GM19238 (cell line): ENCODE results near the gene MBIP.
"Not testable (repeated sequence)": the region's sequence is repeated elsewhere in the genome, so short reads cannot be mapped to it uniquely, and the experiment has no call there.

ENCODE experiments used
- DNase-seq: peaks from one replicate; pipeline ENCODE4 v3.0.0; 2011; ENCODE audit warnings: low spot score; ENCODE audit not compliant: insufficient read length

Gene MBIP, protein sequence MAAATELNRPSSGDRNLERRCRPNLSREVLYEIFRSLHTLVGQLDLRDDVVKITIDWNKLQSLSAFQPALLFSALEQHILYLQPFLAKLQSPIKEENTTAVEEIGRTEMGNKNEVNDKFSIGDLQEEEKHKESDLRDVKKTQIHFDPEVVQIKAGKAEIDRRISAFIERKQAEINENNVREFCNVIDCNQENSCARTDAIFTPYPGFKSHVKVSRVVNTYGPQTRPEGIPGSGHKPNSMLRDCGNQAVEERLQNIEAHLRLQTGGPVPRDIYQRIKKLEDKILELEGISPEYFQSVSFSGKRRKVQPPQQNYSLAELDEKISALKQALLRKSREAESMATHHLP

DNA sequence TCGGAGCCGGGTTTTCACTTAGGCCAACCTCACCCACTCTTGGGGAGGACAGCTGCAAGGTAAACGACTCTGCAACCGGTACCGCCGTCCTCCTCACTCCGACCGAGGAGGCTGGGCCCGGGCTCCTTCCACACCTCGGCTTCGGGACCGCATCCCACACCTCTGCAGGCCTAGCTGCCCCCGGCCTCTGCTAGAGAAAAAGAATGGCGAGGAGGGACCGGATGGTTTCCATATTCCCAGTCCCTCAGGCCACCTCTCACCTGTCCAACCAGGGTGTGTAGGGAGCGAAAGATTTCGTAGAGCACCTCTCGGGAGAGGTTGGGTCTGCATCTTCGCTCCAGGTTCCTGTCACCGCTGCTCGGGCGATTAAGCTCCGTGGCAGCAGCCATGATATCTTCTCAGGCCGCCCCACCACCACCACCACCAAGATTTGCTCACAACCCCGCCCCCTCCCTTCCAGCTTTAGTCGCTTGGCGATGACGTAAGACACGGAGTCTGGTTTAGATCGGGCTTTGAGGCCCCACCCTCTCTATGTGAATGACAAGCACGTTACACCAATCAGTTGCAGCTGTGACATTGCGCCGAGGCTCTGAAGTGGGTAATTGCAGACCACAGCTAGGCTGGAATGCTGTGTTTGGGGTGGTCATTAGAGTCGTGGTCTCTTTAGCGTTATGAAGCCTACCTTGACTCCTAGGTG lies at the start of gene MBIP:
MBIP (minus strand) TSS at position 438 of the 697 bp plus-strand sequence; CDS start at position 389, 49 bp downstream.
- DNase-seq: peak; percentile 81

DNA sequence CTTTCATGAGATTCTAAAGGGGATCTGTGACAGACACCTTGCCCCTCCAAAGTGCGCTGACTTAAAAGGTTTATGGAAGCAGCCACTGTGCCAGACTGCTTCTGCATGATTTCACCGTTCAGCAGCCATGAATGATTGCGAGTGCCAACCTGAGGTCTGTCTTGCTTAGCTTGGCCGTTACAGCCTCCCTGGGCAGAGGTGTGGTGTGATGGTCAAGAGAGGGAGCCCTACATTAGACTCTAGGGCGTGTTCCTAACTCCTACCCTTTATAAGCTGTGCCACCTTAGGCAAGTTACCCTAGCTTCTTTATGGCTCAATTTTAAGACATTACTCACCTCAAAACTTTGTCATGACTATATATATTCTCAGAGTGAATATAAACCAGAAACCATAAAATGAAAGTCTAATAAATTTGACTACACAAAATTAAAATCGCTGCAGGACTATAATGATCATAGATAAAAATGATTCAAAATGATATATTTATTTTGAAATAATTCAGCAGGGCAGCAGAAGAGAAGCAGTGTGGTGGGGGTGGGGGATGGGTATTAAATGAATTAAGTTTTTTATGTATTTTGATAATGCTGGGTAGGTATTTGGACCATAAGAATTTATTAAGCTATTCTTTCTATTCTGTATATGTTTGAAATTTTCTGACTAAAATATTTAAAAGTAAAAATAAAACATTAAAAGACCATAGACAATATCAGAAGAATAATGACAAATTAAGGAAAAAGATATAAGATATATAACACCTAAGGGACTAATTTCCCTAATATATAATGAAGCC lies 47.7 kb upstream of the MBIP start:
- DNase-seq: no peak

DNA sequence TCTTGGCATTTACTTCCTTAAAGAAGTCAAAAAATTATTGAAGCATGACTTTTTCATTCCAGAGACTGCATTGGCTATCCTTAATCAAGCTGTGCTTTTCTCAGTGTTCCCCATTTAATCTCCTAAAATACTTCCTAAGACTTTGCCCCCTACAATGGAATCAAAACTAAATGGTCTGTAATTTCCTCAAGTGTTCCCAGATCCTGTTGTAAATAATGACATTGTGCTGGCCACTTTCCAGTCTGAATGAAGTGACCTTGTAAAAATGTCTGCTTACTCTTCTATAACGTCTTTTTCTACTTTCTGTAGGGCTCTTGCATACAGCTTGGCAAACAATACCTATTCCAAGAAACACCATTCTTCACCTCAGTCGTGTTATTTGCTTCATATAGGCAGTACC lies 45.3 kb upstream of the MBIP start:
- DNase-seq: no peak

DNA sequence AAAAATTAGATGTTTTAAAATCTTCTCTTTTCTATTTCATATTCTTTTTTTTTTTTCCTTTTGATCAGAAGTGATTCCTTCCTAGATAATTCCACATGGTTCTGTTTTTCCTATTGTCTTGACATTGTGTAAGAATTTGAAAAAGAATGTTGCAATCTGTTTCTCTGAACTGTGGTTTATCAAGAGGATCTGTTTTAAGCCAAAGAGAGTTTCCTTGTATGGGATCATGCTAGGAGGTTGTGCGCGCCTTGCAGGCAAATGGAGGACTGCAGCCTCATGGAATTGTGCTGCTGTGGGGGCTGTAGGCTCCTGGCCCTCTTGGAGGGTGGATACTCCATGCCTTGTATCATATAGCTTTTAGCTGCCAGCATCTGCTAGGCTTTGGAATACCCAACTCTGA lies 43.3 kb upstream of the MBIP start:
- no peak for DNase-seq

DNA sequence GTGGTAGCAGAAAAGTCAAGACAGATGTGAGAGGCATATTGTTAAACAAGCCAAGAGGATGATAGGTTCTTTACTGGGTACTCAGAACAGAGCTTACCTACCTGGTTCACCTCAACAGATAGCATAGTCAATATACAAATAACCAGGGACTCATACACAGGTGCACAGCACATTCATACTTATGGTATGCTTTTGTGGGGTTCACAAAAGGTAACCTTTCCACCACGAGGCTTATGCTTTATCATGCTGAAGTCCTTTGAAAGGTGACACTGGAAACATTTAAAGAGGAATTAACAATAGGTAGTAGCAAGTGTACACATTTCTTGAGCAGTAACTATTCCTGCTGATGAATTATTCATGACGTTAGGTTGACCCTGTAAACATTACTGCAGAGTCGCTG lies 42.2 kb upstream of the MBIP start:
- no peak for DNase-seq

DNA sequence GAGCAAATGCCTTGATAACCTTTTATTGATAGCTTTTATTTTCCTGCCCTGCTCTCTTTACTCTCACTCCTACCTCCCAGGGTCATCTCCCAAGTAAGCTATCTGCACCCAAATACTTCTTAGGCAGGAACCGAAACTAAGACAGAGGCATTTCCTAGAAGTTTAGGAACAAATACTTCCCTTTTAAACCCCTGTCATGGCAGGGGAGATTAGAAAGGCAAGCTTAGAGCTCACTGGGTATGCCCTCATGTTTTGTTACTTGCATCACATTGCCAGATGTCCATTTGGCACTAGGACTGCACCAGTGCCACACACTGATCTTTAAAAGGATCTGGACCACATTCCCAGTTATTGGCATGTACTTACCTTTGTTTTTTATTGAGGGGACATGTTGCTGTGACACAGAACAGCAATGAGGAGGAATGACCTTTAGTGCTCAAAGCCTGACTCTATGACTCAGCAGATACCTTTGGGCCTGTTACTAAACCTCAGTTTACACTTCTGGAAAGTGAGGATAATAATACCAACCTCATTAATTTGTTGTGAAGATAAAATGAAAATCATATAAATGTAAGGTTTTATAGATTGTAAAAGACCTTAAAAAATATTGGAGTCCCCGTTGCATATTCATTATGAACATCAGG lies 40.9 kb upstream of the MBIP start:
- no peak for DNase-seq

DNA sequence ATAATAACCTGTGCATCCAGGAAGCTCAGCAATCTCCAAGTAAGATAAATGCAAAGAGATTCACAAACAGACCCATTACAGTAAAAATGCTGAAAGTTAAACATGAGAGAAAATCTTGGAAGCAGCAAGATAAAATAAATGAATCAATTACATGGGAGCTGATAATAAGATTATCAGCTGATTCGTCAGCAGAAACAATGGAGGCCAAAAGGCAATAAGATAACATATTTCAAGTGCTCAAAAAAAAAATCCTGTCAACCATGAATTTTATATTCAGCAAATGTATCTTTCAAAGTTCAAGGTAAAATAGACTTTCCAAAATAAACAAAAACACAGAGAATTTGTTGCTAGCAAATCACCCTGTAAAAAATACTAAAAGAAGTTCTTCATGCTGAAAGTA lies 36.4 kb upstream of the MBIP start:
- no peak for DNase-seq

DNA sequence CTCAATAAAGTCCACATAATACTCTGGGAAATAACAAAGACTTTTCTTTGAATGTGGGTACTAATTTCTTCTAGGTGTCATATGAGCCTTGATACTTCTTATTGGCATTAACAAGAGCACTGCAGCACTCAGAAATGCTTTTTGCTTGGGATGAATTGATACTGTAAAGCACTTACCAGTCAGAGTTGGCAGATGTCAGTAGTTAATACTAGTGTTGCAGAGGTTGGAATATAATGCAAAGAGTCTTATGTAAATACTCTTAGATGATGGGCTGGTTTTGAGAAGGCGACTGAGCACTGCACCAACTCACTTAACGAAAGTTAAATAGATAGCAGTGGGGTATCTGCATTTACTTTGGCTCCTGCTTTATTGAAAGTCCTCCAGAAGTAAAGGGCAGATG lies 25.6 kb upstream of the MBIP start:
- DNase-seq: no peak

DNA sequence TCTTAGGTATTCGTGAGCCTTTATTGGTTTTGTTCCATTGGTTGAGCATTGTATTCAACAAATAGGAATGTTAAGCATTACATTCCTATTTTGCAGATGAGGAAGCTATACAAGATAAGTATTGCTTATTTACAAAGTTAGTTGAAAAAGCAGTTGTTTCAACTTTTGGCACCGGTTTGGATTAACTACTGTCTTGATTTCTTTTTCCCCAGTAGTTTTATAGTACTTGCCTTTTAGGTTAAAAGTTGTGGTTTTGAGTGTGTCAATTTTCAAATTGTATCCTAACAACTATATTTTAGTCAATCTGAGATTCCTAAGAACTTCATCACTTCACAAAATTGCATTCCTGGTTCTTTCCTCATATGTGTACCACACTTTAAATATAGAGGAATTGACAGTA lies 23.8 kb upstream of the MBIP start:
- no peak for DNase-seq

DNA sequence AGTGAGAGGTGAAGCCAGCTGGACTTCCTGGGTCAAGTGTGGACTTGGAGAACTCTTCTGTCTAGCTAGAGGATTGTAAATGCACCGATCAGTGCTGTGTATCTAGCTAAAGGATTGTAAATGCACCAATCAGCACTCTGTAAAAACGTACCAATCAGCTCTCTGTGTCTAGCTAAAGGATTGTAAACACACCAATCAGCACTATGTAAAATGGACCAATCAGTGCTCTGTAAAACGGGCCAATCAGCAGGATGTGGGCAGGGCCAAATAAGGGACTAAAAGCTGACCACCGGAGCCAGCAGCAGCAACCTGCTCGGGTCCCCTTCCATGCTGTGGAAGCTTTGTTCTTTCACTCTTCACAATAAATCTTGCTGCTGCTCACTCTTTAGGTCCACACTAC lies 21.4 kb upstream of the MBIP start:
- not testable (repeated sequence) for DNase-seq

DNA sequence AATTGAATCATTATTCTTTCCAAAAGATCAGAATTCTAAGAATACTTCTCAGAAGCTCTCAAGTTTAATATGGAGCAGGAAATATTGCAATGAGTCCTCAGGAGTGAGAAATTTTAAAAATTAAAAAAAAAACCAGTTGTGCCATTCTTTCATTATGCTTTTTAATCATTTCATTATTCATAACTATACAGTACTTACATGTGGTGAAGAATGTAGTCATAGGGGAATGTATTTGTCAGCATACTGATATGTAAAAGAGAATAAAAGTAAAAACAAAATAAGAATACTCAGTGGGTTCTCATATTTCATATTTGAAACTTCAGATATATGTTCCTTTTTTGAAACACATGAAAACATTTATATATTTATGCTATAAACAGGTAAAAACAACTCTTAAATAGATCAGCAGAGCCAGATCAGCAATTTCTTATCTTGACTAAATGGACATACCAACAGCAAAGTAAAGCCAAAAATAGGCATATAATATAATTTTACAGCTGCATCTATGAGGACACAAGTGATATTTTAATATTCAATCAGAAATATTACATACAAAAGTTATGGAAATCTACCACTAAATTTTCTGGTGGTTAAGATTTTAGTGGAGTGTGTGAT lies 19.9 kb upstream of the MBIP start:
- DNase-seq: no peak

DNA sequence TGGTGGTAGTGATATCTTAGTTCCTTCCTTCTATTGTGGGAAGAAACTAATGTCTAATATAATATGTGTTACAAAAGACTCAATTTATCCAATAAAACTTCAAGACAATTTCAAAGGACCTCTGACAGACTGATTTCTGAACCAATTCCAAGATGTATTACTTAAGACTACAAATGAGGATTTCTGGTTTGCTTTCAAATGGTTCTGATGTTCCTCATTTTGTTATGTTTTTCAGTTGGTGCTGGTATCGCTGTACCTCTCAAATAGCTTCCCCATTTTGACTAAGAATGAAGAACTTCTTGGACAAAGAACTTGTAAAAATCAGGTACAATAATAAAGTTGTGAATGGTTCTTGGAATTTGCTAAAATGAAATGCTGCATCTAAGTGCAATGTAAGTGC lies 19.4 kb upstream of the MBIP start:
- DNase-seq: no peak

DNA sequence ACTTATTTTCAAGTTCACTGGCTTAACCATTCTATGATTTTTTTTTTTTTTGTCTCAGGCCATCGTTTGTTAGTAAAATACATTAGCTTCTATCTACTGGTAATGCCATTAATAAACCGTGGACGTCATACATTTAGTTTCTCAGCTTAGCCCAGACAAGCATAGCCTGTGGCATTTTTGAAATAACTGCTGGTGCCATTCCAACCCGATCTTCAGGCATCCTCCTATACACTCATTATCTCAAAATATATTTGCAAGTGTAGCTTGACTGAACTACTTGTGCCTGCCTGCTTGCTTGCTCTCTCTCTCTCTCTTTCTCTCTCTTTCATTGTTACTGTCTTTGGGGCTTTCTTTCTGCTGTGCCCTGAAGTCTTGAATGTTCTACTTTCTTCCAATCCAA lies 12.7 kb upstream of the MBIP start:
- DNase-seq: no peak

DNA sequence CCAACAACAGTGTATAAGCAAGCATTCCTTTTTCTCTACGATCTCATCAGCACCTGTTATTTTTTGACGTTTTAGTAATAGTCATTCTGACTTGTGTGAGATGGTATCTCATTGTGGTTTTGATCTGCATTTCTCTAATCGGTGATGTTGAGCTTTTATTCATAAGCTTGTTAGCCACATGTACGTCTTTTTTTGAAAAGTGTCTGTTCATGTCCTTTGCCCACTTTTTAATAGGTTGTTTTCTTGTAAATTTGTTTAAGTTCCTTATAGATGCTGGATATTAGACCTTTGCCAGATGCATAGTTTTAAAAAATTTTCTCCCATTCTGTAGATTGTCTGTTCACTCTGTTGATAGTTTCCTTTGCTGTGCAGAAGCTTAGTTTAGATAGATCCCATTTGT lies 7.1 kb upstream of the MBIP start:
- not testable (repeated sequence) for DNase-seq

DNA sequence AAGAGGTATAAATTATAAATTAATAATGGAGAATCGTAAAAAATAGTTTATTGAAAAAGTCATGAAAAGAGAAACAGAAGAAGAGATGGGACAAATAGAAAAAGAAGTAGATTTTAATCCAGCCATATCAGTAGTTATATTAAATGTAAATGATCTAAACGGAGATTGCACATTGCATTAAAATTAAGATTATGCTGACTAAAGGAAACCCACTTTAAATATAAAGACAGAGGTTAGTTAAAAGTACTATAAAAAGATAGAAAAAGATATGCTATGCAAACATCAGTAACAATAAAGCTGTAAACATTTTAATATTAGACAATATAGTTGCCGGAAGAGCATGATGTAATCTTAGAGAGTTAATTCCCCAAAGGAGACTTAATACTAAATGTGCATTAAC lies 5.4 kb upstream of the MBIP start:
- DNase-seq: no peak

DNA sequence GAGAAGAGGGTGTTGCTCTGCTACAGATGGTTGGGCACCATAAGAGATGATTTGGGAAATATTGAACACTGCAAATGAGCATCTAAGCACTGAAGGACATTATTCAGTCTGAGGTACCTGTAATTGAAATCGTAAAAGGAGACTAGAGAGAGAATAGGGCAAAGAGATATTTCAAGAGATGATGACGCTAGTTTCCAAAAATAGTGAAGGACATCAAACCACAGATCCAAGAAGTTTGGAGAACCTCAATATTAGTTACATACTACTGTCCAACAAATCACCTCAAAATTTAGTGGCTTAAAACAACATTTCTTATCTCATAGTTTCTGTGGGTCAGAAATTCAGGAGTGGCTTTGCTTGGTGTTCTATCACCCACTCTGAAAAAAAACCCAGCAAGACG lies 4.5 kb upstream of the MBIP start:
- DNase-seq: no peak

DNA sequence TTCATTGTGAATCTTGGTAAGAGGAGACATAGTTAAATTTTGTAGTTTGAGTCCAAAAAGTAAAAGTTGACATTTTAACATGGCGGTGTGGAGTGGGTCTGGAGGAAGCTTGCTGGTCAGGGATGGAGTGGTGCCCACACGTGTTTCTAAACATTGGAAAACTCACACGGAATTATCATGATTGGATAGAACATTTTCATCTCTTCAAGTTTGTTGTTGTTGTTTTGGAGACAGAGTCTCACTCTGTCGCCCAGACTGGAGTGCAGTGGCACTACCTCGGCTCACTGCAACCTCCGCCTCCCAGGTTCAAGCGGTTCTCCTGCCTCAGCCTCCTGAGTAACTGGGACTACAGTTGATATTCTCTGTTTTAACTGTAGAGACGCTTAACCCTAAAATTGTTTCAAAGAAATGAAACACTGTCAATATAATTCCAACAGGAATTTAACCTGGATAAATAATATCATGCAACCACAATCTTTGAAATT lies 502 bp upstream of the MBIP start:
- no peak for DNase-seq

DNA sequence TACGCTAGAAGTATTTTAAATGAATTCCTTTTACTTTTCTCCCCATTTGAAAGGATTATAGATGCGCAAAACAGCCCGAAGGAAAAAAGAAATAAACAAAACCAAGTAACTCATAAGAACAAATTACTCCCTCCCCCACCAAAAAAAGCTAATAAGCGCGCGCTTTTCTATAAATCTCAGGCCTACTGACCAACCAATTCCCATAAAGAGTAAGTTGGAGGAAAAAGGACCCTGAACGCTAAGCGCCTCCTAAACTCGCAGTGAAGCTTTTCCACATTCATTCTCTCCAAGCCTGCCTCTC lies 588 bp downstream of the MBIP start:
- DNase-seq: no peak

DNA sequence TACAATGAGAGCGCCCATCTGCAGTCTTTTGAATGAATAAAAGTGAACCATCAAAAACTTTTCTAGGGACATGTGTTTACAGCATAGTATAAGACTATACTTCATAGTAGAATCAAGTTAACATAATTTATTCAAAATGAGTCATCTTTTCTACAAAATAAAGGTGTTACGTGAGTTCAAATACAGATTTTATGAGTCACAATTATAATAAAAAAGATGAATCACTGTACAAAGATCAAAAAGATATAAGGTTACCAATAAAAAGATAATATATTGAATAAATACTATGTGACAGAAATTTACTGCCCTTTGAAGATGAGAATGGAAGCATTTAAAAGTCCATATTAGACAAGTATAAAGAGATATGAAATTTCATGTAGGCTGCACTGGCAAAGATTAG lies 2.8 kb downstream of the MBIP start:
- DNase-seq: no peak

DNA sequence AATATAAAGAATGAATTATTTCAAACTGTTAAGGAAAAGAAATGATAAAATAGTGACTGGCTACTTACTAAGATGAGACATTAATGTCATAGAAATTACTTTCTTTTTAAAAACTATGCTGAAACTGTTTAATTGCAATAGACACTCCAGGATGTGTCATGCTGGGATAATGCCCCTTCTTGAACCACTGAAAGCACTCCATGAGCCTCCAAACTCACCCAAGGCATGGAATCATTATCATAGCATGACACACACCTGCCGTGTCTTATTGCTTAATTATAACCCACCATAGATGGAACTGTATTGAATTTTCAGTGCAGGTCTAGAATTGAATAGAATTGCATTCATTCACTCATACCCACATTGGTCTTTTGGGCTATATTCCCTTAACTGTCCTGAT lies 4.3 kb downstream of the MBIP start:
- DNase-seq: no peak

DNA sequence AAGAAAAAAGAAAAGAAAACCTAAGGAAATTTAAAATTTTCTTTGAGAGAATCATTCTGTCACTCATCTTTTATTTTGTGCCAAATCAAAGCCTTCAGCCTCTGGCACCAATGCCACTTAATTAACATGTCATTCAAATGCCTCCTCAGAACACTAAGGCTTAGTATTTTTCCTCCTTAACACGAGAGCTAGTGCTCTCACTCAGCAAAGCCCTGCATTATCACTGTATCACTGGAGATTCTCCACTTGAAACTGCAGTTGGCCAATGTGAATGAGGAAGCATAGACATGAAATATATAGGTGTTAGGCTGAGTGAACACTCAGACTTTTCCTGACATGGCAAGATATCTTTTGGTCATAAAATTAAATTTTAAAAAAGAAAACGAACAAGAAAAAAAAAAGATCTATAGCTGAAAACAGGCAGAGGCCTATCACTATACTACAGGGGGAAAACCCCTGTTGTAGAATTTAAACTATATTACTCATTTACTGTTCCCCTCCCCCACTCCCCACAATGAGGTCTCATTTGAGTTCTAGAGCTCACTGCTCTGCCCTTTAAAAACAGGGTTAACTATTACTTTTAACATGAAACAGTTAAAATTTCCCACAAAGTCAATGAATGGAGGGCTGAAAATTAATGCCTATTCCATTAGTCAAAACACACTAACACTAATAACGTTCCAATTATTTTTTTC lies 5.1 kb downstream of the MBIP start:
- DNase-seq: no peak
